B cell (primary cell): ENCODE data around the gene EHF. TPM values are rescaled to one million over a fixed set of nuclear protein-coding genes. Genes with fewer than 3 reads are reported as not detected.

Source experiments
- ATAC-seq: fragments of 200-7000 bp; cut with Tn5 transposase; one replicate; pipeline ENCODE4 v1.10.0; 2021; ENCODE audit warnings: low read depth, mild to moderate bottlenecking, moderate number of reproducible peaks, moderate library complexity
- CTCF ChIA-PET: fragments of 350-600 bp; sonication (Branson Sonifier 250); formaldehyde crosslinking; loops from one replicate; lab custom pipeline; 2021; ENCODE audit warnings: antibody characterized with exemption, inconsistent platforms; lab: Charles Lee
- POLR2A ChIA-PET: fragments of 350-600 bp; sonication (Branson Sonifier 250); formaldehyde crosslinking; loops from one replicate; lab custom pipeline; 2021; ENCODE audit warnings: antibody characterized with exemption; lab: Charles Lee
- DNase-seq: peaks from one replicate; pipeline ENCODE4 v3.0.0; 2013
- H2AFZ ChIP-seq: 2 replicates; pipeline ENCODE4 v1.6.1; 2012; ENCODE audit warnings: mild to moderate bottlenecking, low read depth, low read length; ENCODE audit not compliant: insufficient read depth, poor library complexity, severe bottlenecking
- H3K27ac ChIP-seq, 2 donors: 1 replicate in 1 of 2; 2 replicates in 1 of 2; pipeline ENCODE4 v1.5.1; 2012 to 2013; ENCODE audit warnings: low read length in 2 of 2, mild to moderate bottlenecking in 2 of 2, moderate library complexity in 1 of 2
- H3K27me3 ChIP-seq, 4 experiments: fragments of 200-600 bp in 1 of 4; sonication (generic) in 1 of 4; replicated peaks in 1 of 4; 1 replicate in 2 of 4; 2 replicates in 2 of 4; pipeline versions ENCODE4 v1.6.1 to v1.7.0; 2013 to 2016; ENCODE audit warnings: low read length in 3 of 4, mild to moderate bottlenecking in 2 of 4, mixed read lengths in 1 of 4, moderate library complexity in 1 of 4; ENCODE audit not compliant: insufficient read depth in 4 of 4, control insufficient read depth in 3 of 4; ENCODE audit errors: control extremely low read depth in 1 of 4
- H3K36me3 ChIP-seq, 2 experiments: replicated peaks in 1 of 2; 1 replicate in 1 of 2; 2 replicates in 1 of 2; pipeline versions ENCODE4 v1.6.1 to v1.7.1; 2013; ENCODE audit warnings: low read length in 1 of 2; ENCODE audit not compliant: insufficient read depth in 2 of 2, control insufficient read depth in 1 of 2; ENCODE audit errors: control extremely low read depth in 1 of 2, extremely low read depth in 1 of 2
- H3K4me1 ChIP-seq, 2 donors: fragments of 200-600 bp in 1 of 2; sonication (generic) in 1 of 2; 1 replicate in 1 of 2; 2 replicates in 1 of 2; pipeline versions ENCODE4 v1.5.1 to v1.6.1; 2013 to 2017; ENCODE audit warnings: low read length in 2 of 2; ENCODE audit not compliant: control insufficient read depth in 2 of 2, insufficient read depth in 2 of 2
- H3K4me2 ChIP-seq: replicated peaks from 2 replicates; pipeline ENCODE3; 2012; ENCODE audit warnings: mild to moderate bottlenecking, low read depth, low read length; ENCODE audit not compliant: poor library complexity, severe bottlenecking
- H3K4me3 ChIP-seq, 5 experiments: fragments of 200-600 bp in 1 of 5; sonication (generic) in 1 of 5; 1 replicate in 3 of 5; 2 replicates in 2 of 5; pipeline versions ENCODE4 v1.5.1 to v1.7.0; 2011 to 2016; ENCODE audit warnings: low read length in 4 of 5, mild to moderate bottlenecking in 4 of 5, low read depth in 2 of 5, control low read depth in 1 of 5, moderate library complexity in 1 of 5; ENCODE audit not compliant: insufficient read depth in 1 of 5; ENCODE audit errors: control extremely low read depth in 1 of 5, extremely low read depth in 1 of 5
- H3K79me2 ChIP-seq: fragments of 200-600 bp; sonication (generic); one replicate; pipeline ENCODE4 v1.6.0; 2016; ENCODE audit warnings: low read length; ENCODE audit not compliant: control insufficient read depth, insufficient read depth
- H3K9ac ChIP-seq: fragments of 200-600 bp; sonication (generic); 2 replicates; pipeline ENCODE4 v1.6.1; 2017; ENCODE audit warnings: mild to moderate bottlenecking, low read length, moderate library complexity
- H3K9me3 ChIP-seq, 3 donors: one replicate each; pipeline versions ENCODE4 v1.6.1 to v1.7.1; 2013; ENCODE audit warnings: low read length in 2 of 3; ENCODE audit not compliant: control insufficient read depth in 2 of 3, insufficient read depth in 1 of 3; ENCODE audit errors: control extremely low read depth in 1 of 3
- H4K20me1 ChIP-seq: 2 replicates; pipeline ENCODE4 v1.6.0; 2012; ENCODE audit warnings: mild to moderate bottlenecking, low read length; ENCODE audit not compliant: insufficient read depth, control insufficient read depth, poor library complexity, severe bottlenecking
- H3K27ac Mint-ChIP-seq: one replicate; pipeline ENCODE4 v1.8.0; 2021; ENCODE audit warnings: mixed read lengths
- H3K27me3 Mint-ChIP-seq: one replicate; pipeline ENCODE4 v1.8.0; 2021; ENCODE audit warnings: mixed read lengths
- H3K4me1 Mint-ChIP-seq: one replicate; pipeline ENCODE4 v1.8.0; 2021; ENCODE audit warnings: mixed read lengths
- H3K4me3 Mint-ChIP-seq: one replicate; pipeline ENCODE4 v1.8.0; 2021; ENCODE audit warnings: mixed read lengths
- H3K9me3 Mint-ChIP-seq: one replicate; pipeline ENCODE4 v1.8.0; 2022; ENCODE audit warnings: mixed read lengths; ENCODE audit not compliant: insufficient read depth
- CTCF ChIP-seq: fragments of 200-600 bp; IDR thresholded peaks from one replicate; pipeline ENCODE4 v1.8.0; 2022; ENCODE audit warnings: antibody characterized with exemption, mild to moderate bottlenecking
- EZH2 ChIP-seq: IDR thresholded peaks from 2 replicates; pipeline ENCODE4 v1.6.1; 2012; ENCODE audit warnings: borderline replicate concordance, low read depth, mild to moderate bottlenecking, moderate library complexity, low read length; ENCODE audit not compliant: insufficient read depth, poor library complexity, severe bottlenecking
- WGBS: methylation state at CpG from one replicate; pipeline ENCODE4 v1.1.5; 2013; ENCODE audit warnings: missing lambda C conversion rate; ENCODE audit not compliant: insufficient coverage; 5-methylcytosine and 5-hydroxymethylcytosine counted together
- intact Hi-C: fragments of 100-400 bp; cut with micrococcal nuclease; formaldehyde crosslinking; loops from one replicate; pipeline ENCODE4 v1.10.0; 2022
- polyA plus RNA-seq: library from polyadenylated mRNA; depleted of rRNA; stranded (reverse); fragments of >200 nt; gene quantifications from 2 replicates; pipeline ENCODE4 v1.2.3, GENCODE V29; 2012
- total RNA-seq, 2 donors: library from RNA; stranded (reverse); fragments of 120-200 nt in 1 of 2; gene quantifications; 1 replicate in 1 of 2; 2 replicates in 1 of 2; pipeline versions ENCODE4 v1.2.3 to v1.2.4, GENCODE V29; 2013 to 2022

The EHF gene
- total and polyA plus RNA-seq, 2 donors (not counting 1 experiment from before 2014, with no cell fraction given): not detected

- Histone ChIP-seq H3K9ac (no peak overlapping the region), H2AFZ (no peak overlapping the region), H3K27me3 (peaks cover 0 to under 1% (median 0%) of the 10 kb centered on the region in 4 experiments), H3K36me3 (no peaks in the 10 kb centered on the region), H3K79me2 (no peaks in the 10 kb centered on the region), H3K27ac (no peak overlapping the region), H3K9me3 (no peaks in the 10 kb centered on the region), H3K4me3 (no peak overlapping the region), H3K4me2 (no peak overlapping the region), H4K20me1 (no peaks in the 10 kb centered on the region), H3K4me1 (peaks cover 3 to 20% of the 10 kb centered on the region in 2 donors)
- peaks cover 28% of the 10 kb centered on the region for H3K4me1 Mint-ChIP-seq
- H3K9me3 Mint-ChIP-seq: no peaks in the 10 kb centered on the region
- ChIA-PET CTCF (no interaction called here), POLR2A (no interaction called here)
- no CpG with 5 or more reads among the region's 2 CpGs for WGBS
- intact Hi-C loops: no loop called here
- no peak overlapping the region for H3K4me3 Mint-ChIP-seq
- H3K27me3 Mint-ChIP-seq: peaks cover 4% of the 10 kb centered on the region
- no peak for DNase-seq
- TF ChIP-seq EZH2 (no peak), CTCF (no peak)
- no peak for ATAC-seq
- H3K27ac Mint-ChIP-seq: no peak overlapping the region
These were observed 2.5 kb upstream of the EHF start for GRCh38 chr11:34618406-34618805.

- Histone ChIP-seq H3K4me3 (no peak overlapping the region), H3K9me3 (no peaks in the 10 kb centered on the region), H3K27me3 (peaks cover 0 to 3% (median 0%) of the 10 kb centered on the region in 4 experiments), H3K4me2 (no peak overlapping the region), H3K4me1 (peaks cover 0 to 17% of the 10 kb centered on the region in 2 donors), H3K36me3 (no peaks in the 10 kb centered on the region), H3K27ac (no peak overlapping the region), H3K9ac (no peak overlapping the region), H3K79me2 (no peaks in the 10 kb centered on the region), H4K20me1 (no peaks in the 10 kb centered on the region), H2AFZ (no peak overlapping the region)
- no peaks in the 10 kb centered on the region for H3K9me3 Mint-ChIP-seq
- no peak overlapping the region for H3K27ac Mint-ChIP-seq
- ATAC-seq (no peak), DNase-seq (no peak)
- WGBS: no CpG with 5 or more reads among the region's 2 CpGs
- peaks cover 5% of the 10 kb centered on the region for H3K27me3 Mint-ChIP-seq
- H3K4me3 Mint-ChIP-seq: no peak overlapping the region
- no peak for TF ChIP-seq EZH2
- no peak for TF ChIP-seq CTCF
- H3K4me1 Mint-ChIP-seq: peaks cover 27% of the 10 kb centered on the region
- CTCF ChIA-PET: no interaction called here
- POLR2A ChIA-PET: no interaction called here
- intact Hi-C loops: no loop called here
These were observed 1.8 kb upstream of the EHF start for GRCh38 chr11:34619062-34619516.
